ENCODE results near the gene CINP.
A peak's percentile ranks its signal among the peaks of the same experiment; 100 is the strongest.

Gene CINP
- total RNA-seq = 9.5 to 19.5 (median 14.2) reads per million in 4 donors

GRCh38 chr14:102362545-102363181, at the start of gene CINP, which contains the start of gene TECPR2:
TSS of gene CINP (minus strand) at chr14:102362890. CDS start at chr14:102362851, 39 bp downstream.
TSS of gene TECPR2 (plus strand) at chr14:102362941. CDS start at chr14:102376722, 13,781 bp downstream.
- DNase-seq = peak; percentile 91 to 96 (median 93)

- no peak for DNase-seq
Observed at GRCh38 chr14:102408724-102409123, 46.0 kb upstream of the CINP start.

- DNase-seq = no peak
Observed at GRCh38 chr14:102407258-102407657, 44.6 kb upstream of the CINP start.

- DNase-seq = no peak
Observed at GRCh38 chr14:102403028-102403427, 40.3 kb upstream of the CINP start.

- DNase-seq = no peak
Observed at GRCh38 chr14:102396521-102396920, 33.8 kb upstream of the CINP start.

GRCh38 chr14:102394717-102395375, 32.2 kb upstream of the CINP start:
- no peak for DNase-seq

- DNase-seq = no peak
Observed at GRCh38 chr14:102392506-102392905, 29.8 kb upstream of the CINP start.

- DNase-seq = no peak
Observed at GRCh38 chr14:102390064-102390855, 27.6 kb upstream of the CINP start.

GRCh38 chr14:102389246-102389645, 26.6 kb upstream of the CINP start:
- no peak for DNase-seq

GRCh38 chr14:102387086-102387485, 24.4 kb upstream of the CINP start:
- no peak for DNase-seq

- no peak for DNase-seq
Observed at GRCh38 chr14:102378830-102379229, 16.1 kb upstream of the CINP start.

GRCh38 chr14:102377696-102378095, 15.0 kb upstream of the CINP start:
- no peak for DNase-seq

- DNase-seq = no peak
Observed at GRCh38 chr14:102375119-102375518, 12.4 kb upstream of the CINP start.

GRCh38 chr14:102374264-102374663, 11.6 kb upstream of the CINP start:
- DNase-seq = no peak

GRCh38 chr14:102373110-102373509, 10.4 kb upstream of the CINP start:
- DNase-seq = no peak

GRCh38 chr14:102371361-102371760, 8.7 kb upstream of the CINP start:
- no peak for DNase-seq

GRCh38 chr14:102370305-102370809, 7.7 kb upstream of the CINP start:
- no peak for DNase-seq

- DNase-seq = peak in 3 of 5 donors; percentile 17 to 31 (median 22)
Observed at GRCh38 chr14:102363182-102363943, 673 bp upstream of the CINP start.

- DNase-seq = peak in 1 of 5 donors; percentile 36
Observed at GRCh38 chr14:102362084-102362483, 606 bp downstream of the CINP start.

GRCh38 chr14:102360388-102360787, 2.3 kb downstream of the CINP start:
- DNase-seq = no peak

GRCh38 chr14:102359341-102359740, 3.3 kb downstream of the CINP start:
- no peak for DNase-seq

- no peak for DNase-seq
Observed at GRCh38 chr14:102356280-102356679, 6.4 kb downstream of the CINP start.

All from T-helper 1 cell (primary cell).